Epithelial cell of prostate (primary cell): ENCODE measurements around the gene LRRC55.
"Not testable (repeated sequence)": the region's sequence is repeated elsewhere in the genome, so short reads cannot be mapped to it uniquely, and the experiment has no call there.

Experiments used
- DNase-seq: peaks from one replicate; pipeline ENCODE4 v3.0.0-alpha.2; 2011; ENCODE audit warnings: low read depth, low spot score
- H3K27ac ChIP-seq: fragments of 450-650 bp; 2 replicates; pipeline ENCODE4 v1.5.1; 2017; ENCODE audit warnings: mild to moderate bottlenecking

Gene LRRC55

GRCh38 chr11:57160665-57161064, 21.1 kb upstream of the LRRC55 start:
- no peak for DNase-seq
- H3K27ac ChIP-seq: no peak overlapping the region

- no peak for DNase-seq
- no peak overlapping the region for H3K27ac ChIP-seq
Measured at GRCh38 chr11:57161351-57161750, 20.4 kb upstream of the LRRC55 start.

- no peak for DNase-seq
- H3K27ac ChIP-seq: no peak overlapping the region
Measured at GRCh38 chr11:57162179-57162898, 19.4 kb upstream of the LRRC55 start.

- DNase-seq: no peak
- H3K27ac ChIP-seq: no peak overlapping the region
Measured at GRCh38 chr11:57163160-57163868, 18.4 kb upstream of the LRRC55 start.

- DNase-seq: no peak
- H3K27ac ChIP-seq: no peak overlapping the region
Measured at GRCh38 chr11:57164317-57164716, 17.4 kb upstream of the LRRC55 start.

GRCh38 chr11:57167125-57167846, 14.5 kb upstream of the LRRC55 start:
- H3K27ac ChIP-seq: no peak overlapping the region
- DNase-seq: no peak

- not testable (repeated sequence) for H3K27ac ChIP-seq, DNase-seq
Measured at GRCh38 chr11:57169732-57170313, 11.9 kb upstream of the LRRC55 start.

- DNase-seq: peak; percentile 45
- H3K27ac ChIP-seq: no peak overlapping the region
Measured at GRCh38 chr11:57172031-57172430, 9.7 kb upstream of the LRRC55 start.

- no peak overlapping the region for H3K27ac ChIP-seq
- DNase-seq: no peak
Measured at GRCh38 chr11:57174656-57175055, 7.1 kb upstream of the LRRC55 start.

- no peak for DNase-seq
- H3K27ac ChIP-seq: no peak overlapping the region
Measured at GRCh38 chr11:57175478-57175877, 6.3 kb upstream of the LRRC55 start.

GRCh38 chr11:57178334-57178733, 3.4 kb upstream of the LRRC55 start:
- DNase-seq: no peak

GRCh38 chr11:57179681-57180080, 2.1 kb upstream of the LRRC55 start:
- no peak for DNase-seq
- H3K27ac ChIP-seq: no peak overlapping the region

More at GRCh38 chr11:57178334-57178733, 3.4 kb upstream of the LRRC55 start:
- no peak overlapping the region for H3K27ac ChIP-seq

- no peak overlapping the region for H3K27ac ChIP-seq
- no peak for DNase-seq
Measured at GRCh38 chr11:57180081-57180561, 1.6 kb upstream of the LRRC55 start.

GRCh38 chr11:57180964-57181363, 789 bp upstream of the LRRC55 start:
- DNase-seq: no peak

GRCh38 chr11:57182896-57183295, 1.1 kb downstream of the LRRC55 start:
- no peak for DNase-seq
- H3K27ac ChIP-seq: no peak overlapping the region

More at GRCh38 chr11:57180964-57181363, 789 bp upstream of the LRRC55 start:
- no peak overlapping the region for H3K27ac ChIP-seq

- DNase-seq: no peak
- H3K27ac ChIP-seq: no peak overlapping the region
Measured at GRCh38 chr11:57190548-57190947, 8.8 kb downstream of the LRRC55 start.

GRCh38 chr11:57191311-57192219, 9.8 kb downstream of the LRRC55 start:
- no peak for DNase-seq

GRCh38 chr11:57192316-57192715, 10.6 kb downstream of the LRRC55 start:
- no peak for DNase-seq
- no peak overlapping the region for H3K27ac ChIP-seq

More at GRCh38 chr11:57191311-57192219, 9.8 kb downstream of the LRRC55 start:
- no peak overlapping the region for H3K27ac ChIP-seq

GRCh38 chr11:57196596-57196995, 14.8 kb downstream of the LRRC55 start:
- DNase-seq: no peak
- no peak overlapping the region for H3K27ac ChIP-seq
